Activated T-cell treated with anti-CD3 and anti-CD28 coated beads for 4 hours (primary cell): Measurements from ENCODE around the gene WDR45B.

Experiments
- DNase-seq: peaks from one replicate; pipeline ENCODE4 v3.0.0-alpha.2; 2020

Gene WDR45B

DNA sequence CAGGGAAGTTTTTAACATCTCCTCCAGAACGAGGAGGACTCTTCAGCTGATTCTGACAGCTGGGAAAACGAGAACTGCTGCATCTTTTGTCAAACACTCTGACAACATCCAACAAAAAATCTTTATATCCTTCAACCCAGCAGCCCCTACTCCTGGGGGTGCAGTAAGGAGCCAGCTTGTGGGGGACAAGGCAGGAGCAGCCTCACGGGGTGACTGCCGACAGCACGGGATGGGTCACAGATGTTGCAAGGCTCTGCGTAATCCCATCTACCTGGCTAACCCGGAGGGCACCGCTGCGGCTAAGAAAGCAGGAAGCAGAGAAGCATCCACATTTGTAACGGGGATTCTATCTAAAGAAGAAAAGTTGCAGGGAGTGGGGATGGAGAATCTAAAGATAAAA, 28.6 kb downstream of the WDR45B start:
- DNase-seq: no peak

DNA sequence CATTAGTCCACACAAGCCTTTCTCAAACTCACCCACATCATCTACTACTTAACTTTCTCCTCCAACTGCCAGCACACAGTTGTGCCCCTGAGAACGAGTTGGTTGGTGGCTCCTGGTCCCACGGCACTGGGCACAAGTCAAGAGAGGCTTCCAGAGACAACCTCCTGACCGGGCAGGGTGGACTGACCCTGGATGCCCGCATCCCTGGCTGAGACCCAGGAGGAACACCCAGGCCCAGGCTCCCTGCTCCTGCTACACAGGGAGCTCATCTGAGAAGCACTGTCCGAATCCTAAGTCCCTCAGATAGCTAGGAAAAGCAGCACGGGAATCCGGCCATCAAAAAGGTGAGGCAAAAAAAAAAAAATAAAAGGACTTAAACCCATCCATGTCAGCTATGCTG, 29.0 kb downstream of the WDR45B start:
- DNase-seq: no peak

DNA sequence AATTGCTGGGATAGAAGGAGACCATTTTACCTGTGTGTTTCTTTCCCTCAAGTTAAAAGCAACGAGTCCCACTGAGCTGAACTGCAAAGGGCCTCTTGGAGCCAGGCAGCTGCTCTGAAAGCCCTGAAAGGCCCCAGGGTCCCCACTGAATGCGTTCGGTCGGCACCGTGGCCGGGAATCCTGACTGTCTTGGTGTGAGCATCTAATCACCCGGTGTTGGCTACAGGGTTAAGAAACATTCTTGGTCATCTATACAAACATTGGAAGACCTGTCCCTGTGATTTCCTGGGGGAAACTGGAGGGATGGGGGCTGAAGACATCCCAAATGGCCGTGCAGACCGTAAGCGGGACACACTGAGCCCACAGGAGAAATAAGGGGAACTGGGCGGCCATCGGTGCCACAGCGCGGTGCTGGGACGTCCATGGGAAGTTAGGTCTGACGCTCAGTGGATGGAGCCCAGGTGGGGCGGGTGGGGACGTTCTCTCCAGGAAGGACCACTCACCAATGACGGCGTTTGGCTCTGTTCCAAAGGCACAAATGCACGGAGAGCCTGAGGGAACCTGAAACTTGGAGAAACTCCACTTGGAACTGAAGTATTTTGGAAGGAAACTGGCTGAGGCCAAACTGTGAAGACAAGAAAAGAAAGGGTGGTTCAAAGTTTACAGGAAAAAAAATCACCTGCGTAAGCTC, 32.1 kb downstream of the WDR45B start:
- no peak for DNase-seq

DNA sequence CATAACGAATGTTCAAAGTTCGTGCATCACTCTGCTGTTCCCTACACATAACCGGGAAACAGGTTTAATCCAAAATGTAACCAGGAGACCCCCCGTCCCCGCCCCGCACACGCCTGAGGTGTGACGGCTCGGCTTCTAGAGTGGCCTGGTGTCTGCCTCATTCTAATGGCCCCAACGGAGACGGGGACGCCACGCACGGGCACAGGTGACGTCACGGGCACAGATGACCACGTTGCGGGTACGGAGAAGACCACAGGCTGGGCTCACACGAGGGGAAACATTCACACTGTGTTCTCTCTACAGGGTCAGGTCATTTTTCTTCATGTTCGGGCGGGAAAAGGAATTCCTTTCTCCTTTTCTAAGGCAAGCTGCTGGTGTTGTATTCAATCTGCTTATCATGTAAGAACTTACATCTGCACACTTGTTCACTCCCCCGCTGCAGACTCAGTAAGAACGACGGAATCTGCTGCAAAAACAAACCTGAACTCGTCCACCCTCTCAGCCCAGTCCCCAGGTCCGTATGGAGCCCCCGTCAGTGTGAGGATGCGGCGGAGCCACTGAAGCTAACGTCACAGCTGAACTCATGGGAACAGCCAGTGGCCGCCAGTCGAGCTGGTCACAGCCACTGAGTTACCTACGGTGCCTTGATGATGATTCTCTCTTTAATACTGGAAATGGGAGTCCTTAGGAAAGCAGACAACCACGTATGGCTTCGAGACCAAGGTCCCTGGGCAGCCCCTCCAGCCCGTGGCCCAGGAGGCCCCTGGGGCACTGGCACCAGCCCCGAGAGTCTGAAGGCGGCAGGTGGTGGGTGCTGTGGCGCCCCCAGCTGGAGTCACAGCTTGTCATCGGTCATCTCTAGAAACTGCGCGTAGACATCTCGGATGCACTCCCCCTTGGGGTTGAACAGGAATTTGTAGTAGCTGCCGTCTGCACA, 32.9 kb downstream of the WDR45B start:
- no peak for DNase-seq

DNA sequence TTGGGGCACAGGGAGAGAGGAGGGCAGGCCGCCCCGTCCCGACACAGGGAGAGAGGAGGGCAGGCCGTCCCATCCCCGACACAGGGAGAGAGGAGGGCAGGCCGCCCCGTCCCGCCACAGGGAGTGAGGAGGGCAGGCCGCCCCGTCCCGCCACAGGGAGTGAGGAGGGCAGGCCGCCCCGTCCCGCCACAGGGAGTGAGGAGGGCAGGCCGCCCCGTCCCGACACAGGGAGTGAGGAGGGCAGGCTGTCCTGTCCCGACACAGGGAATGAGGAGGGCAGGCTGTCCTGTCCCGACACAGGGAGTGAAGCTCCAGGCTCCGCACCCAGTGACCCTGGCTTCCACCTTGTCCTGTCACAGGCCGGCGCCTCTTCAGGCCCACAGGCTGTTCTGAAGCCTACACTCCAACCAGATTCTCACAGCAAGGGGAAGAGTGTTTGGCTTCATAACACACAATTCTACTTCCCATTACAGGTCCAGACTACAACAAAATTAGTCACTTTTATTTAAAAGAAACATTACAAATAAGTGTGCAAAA, 34.1 kb downstream of the WDR45B start:
- no peak for DNase-seq

DNA sequence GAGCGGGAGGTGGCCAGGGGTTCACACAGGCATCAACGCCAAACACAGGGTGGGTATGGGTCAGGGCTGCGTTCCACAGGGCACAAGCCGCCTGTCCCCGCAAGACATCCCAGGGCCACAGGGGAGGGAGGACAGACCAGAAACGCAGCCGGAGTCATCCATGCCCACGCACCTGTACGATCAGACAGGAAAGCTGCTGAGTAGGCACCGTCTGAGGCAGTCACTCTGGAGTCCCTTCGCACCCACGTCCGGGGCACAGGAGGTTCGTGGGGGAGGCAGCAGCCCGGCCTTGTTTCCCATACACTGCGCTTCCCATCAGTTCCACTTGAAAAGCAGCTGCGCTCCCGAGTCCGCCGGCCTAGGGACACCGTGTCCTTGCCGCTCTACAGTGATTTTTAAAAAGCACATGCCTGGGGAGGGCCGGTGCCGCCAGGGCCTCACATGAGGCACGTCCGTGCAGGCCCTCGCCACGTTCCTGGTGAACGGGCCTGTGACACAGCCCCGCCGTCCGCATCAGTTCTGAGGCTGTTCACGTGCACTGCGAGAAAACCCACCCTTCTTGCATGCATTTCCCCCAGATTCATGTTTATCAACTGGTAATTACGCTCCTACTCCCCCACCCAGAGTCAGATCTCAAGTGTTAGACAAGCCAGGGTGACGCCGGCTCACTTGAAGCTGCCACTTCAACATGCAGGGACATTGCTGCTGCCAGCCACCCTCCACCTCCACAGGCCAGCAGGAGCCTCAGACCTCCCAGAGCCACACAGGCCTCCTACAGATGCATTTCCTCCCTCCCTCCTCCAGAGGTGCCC, 34.8 kb downstream of the WDR45B start:
- no peak for DNase-seq

DNA sequence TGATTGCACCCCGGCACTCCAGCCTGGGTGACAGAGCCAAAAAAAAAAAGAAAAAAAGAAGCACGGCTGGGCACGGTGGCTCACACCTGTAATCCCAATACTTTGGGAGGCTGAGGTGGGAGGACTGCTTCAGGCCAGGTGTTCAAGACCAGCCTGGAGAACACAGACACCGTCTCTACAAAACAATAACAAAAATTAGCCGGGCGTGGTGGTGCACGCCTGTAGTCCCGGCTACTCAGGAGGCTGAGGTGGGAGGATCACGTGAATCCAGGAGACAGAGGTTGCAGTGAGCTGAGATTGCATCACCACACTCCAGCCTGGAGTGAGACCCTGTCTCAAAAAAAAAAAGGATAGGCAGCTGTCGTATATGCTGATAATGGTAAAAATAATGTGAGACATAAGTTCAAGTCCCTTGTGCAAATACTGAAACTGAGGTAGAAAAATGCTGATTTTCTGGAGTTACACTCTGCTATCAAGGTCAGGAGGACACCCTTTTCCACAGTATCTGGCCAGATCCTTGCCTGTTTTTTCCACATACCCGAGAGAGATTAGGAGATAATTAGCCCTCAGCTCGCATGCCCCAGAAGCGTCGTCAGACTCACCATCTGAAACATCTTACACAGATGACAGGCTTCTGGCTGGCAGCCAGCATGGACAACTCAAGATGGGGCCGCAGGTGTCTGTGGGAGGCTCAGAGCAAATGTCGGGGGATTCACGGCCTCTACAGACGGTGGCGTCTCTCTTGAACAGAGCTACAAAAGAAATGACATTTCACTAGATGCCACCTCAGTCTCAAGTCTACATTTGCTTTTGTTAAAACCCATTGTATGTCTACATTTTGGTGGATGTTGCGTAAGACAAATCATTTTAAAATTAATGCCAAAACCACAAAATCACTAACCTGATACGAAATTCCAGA, 36.8 kb downstream of the WDR45B start:
- DNase-seq: no peak

DNA sequence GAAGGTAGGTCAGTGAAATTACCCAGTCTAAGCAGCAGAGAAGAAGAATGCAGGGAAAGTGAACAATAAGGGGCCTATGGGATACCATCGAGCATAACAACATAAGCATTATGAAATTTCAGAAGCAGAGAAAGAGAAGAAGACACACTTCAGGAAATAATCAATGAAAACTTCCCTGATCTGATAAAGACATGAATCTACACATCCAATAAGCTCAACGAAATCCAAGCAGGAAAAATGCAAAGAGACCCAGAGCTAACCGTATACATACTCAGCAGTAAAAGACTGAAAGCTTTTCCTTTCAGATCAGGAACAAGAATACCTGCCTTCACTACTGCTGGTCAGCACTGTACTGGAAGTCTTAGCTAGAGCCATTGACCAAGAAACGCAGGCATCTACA, 38.6 kb downstream of the WDR45B start:
- DNase-seq: no peak

DNA sequence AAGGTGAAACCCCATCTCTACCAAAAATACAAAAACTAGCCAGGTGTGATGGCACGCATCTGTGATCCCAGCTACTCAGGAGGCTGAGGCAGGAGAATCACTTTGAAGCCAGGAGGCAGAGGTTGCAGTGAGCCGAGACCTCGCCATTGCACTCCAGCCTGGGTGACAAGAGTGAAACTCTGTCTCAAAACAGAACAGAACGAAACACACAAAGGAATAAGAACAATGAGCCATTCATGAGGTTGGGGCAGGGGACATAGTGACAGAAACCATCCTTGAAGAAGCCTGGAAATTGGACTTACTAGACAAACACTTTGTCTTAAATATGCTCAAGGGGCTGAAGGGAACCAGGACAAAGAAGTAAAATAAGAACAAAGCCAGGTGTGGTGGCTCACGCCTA, 39.4 kb downstream of the WDR45B start:
- no peak for DNase-seq

DNA sequence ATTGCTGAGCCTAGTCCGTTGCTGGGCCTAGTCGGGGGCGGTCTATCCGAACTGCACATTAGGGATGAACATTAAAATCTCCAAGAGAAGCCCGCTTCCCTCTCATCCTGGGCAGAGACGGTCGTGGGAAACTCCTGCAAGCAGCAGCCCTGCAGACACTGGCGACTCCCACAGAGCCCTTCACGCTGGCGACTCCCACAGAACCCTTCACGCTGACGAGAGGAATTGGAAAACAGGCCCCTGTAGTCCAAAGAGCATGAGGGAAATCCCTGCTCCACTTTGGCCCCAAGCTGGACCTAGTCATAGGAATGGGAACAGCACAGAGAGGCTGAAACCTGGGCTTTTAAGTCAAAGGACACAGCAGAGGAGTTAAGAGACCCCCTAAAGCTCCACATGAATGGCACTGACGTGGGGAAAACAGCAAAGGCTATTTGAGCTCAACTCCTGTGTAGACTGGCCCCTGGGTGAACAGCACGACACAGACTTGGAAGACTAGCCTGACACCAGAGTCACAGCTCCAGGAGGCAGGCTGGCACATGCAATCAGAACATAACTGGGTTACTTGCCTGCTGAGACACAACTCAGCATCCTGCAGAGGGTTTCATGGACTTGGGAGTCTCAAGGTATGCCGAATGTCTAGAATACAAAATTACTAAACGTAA, 42.2 kb downstream of the WDR45B start:
- DNase-seq: no peak

DNA sequence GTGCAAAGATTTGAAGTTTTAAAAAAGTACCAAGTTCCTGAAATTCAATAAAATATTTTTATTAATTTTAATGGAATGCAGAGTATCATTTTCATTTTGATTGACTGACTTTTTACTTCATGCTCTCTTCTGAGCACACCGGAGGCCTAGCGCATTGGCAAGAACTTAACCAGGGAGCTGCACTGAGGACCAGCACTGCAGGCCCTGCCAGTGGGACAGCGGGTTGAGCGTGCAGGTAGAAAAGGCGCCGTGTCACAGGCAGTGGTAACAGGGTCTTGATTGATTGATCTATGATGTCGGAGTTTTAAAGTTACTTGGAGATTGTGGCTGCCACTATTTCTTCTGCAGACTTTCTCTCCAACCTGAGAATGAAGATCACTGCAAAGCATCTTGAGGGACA, 43.7 kb downstream of the WDR45B start:
- DNase-seq: no peak

DNA sequence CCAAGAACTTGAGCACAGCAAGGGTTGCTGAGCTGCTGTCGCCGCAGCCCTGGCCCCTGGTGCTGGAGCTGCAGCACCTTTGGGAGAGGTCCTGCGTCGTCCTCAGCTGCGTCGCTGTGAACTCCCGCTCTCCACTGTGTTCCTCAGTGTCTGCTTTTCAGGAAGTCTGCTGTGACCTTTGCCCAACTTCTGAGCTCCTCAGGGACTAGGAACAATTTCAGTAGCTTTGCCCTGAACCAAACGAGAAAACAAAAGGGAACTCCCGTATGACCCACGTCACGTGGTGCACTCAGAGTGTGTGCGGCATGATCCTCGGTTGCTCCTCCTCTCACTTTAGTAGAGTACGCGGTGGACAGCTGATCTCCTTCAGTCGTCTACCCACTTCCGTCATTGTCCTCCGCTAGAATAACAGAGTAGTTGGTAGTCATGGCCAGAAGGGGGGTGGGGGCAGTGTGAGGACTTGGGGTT, 44.2 kb downstream of the WDR45B start:
- no peak for DNase-seq

DNA sequence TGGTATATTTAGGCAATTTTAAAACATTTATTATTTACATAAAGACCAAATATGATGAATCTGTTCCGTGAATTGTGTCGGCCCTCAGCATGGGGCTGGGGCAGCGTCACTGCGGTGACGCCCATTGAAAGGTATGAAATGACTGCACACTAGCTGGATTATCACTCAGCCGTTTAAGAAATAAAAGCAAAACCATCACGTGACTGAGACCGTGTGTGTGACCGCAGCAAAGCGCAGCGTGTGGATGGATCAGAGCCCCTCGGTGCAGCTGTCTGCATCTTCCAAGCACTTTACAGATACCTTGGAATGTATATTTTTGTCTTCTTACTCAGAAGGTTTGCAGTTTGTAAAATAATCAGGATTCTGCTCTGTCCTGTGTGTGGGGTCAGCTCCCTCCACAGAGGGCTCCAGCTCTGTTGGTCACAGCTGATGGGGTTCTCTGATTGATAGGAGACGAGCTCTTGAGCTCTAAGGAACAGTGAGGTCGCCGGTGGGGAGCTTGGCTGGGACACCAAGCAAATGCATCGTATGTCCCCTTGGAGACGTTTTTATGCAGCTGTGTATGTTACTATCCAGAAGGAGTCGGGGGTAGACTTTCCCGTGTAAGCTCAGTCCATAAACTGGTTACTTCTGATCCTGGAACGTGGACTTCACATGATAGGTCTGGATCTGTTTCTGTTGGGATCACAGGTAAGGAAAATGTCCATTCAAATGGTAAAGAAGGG, 45.1 kb downstream of the WDR45B start:
- DNase-seq: no peak

DNA sequence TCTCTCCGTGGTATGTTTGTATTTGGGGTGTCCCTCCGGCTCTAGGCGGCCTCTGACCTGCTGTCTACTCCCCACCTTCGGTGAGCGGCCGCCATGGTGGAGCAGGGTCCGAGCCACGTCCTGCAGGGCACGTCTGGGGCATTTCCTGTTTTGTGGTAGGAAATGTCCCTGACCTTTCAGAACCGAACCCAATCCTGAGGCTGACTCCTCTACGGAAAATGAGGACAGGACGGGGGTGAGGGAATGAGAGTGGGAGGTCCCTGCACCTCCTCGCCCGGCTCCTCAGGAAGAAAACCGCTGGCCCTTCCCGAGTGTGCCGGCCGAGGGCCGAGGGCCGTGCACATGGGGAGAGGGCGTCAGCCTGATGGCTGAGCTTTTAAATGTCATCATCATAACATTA, 45.8 kb downstream of the WDR45B start:
- no peak for DNase-seq

DNA sequence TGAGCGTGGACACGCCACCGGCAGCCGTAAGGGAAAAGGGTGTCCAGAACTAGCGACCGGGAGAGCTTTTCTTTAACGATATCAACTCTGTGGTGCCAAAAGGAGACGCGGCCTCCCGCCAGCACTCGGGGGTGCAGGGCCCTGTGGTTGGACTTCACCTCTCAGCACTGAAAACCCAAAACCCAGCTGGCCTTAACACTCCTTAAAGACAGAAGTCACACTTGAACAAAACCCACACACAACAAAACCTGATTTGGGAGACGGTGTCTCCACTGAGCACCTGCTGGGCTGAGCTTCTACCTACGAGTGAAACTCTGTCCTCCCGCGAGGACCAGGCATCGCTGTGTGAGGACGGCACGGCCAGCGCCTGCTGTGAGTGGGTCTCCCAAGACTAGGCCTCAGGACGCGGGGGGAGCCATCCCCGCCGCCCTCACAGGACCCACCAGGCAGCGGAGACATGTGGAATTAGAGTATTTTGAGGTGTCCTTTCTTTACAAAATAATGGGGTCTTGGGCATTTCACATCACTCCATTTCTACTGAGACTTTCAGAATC, 46.7 kb downstream of the WDR45B start:
- no peak for DNase-seq

DNA sequence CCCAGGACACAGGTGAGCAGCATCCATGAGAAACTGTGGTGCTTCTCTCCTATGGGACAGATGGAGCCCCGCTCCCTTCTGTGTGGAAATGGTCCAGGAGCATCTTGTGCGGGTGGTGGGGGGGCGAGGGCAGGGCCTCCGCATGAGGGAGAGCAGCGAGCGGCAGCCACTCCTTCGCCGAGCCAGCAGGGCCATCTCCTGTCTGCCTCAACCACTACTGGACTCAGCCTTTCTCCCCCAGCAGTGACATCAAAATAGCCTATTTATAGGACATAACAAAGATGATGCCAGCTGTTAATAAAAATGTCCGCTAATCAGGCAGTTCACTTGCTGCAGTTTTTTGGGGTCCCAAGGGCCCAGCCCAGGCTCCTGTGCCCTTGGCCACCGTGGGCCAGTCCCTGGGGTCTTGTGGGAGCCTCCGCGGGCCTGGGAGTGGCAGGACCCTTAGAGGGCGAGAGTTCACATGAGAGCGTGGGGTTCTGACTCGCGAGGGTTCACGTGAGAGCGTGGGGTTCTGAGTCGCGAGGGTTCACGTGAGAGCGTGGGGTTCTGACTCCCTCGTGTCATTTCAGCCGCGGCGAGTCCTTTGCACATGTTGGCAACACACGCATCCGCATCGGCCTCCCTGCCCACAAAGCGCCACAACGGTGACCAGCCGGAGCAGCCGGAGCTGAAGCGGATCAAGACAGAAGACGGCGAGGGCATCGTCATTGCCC, 47.4 kb downstream of the WDR45B start:
- DNase-seq: no peak

DNA sequence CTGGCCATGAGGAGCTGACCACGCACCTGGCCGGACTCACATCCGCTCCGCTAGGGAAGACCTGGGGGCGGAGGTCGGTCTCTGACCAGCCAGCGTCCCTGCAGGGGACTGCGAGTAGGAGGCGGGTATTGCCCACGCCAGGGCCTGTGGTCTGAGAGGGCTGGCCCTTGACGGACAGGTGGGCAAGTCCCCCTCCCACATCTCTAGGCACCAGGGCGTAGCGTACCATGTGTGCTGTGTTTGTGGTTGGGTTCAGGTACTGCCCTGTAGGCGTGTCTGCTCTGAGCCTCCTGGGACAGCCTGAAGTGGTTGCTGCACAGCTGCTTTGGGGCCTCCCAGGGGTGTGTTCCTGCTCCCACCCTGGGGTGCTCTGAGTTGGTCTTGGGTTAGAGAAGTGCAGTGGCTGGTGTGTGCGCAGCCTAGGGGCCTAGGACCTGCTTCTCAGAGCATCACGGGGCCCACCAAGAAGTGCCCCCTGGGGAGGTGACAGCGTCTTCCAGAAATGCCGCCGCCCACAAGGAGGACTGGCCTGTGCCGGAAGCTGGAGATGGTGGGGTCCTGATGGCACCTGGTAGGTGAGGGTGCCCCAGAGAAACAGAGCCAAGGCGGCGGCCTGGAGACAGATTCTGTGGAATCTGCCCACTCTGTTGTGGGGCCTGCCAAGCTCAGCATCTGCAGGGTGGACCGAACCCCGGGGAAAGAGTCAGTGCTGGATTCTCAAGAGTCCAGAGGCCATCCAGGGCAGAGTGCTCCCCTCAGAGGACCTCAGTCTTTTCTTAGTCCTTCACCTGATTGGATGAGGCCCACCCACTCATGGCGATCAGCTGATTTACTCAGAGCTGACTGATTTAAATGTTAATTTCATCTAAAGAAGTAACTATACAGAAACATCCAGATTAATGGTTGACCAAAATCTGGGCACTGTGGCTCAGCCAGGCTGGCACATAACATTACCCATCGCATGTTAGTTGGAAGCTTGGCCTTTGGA, 48.3 kb downstream of the WDR45B start:
- no peak for DNase-seq
